H1 (cell line): Measurements from ENCODE around the gene MAPK13. TPM values are rescaled to one million over a fixed set of nuclear protein-coding genes. Genes with fewer than 3 reads are reported as not detected.

Source experiments
- CTCF ChIA-PET: fragments of 300-600 bp; sonication (Branson Sonifier 250); formaldehyde crosslinking; loops from one replicate; lab custom pipeline; 2021; ENCODE audit not compliant: partially characterized antibody; lab: Charles Lee
- POLR2A ChIA-PET: fragments of 300-600 bp; sonication (Branson Sonifier 250); formaldehyde crosslinking; loops from one replicate; lab custom pipeline; 2021; ENCODE audit warnings: inconsistent platforms; ENCODE audit not compliant: partially characterized antibody; lab: Charles Lee
- DNase-seq, 2 experiments: peaks; one replicate each; pipeline versions ENCODE4 v3.0.0 to v3.0.0-alpha.2; 2010 to 2022; ENCODE audit warnings: low spot score in 2 of 2, low read depth in 1 of 2, mixed read lengths in 1 of 2
- FAIRE-seq: peaks from 2 replicates; lab custom pipeline; 2011; peaks lifted over from hg19 to GRCh38; lab: Jason Lieb, UNC
- H2AFZ ChIP-seq: 2 replicates; pipeline ENCODE4 v1.8.1; 2012; ENCODE audit warnings: low read length, inconsistent platforms
- H2AK5ac ChIP-seq: 2 replicates; pipeline ENCODE4 v1.6.1; 2013; ENCODE audit warnings: low read depth, low read length
- H2BK120ac ChIP-seq: replicated peaks from 2 replicates; pipeline ENCODE3; 2013; ENCODE audit warnings: low read depth, low read length, inconsistent platforms
- H2BK12ac ChIP-seq: 2 replicates; pipeline ENCODE4 v1.6.1; 2013; ENCODE audit warnings: low read depth, low read length
- H2BK15ac ChIP-seq: 2 replicates; pipeline ENCODE4 v1.6.1; 2013; ENCODE audit warnings: low read length
- H2BK20ac ChIP-seq: 2 replicates; pipeline ENCODE4 v1.6.1; 2013; ENCODE audit warnings: low read length
- H2BK5ac ChIP-seq: 2 replicates; pipeline ENCODE4 v1.6.1; 2013; ENCODE audit warnings: low read depth, low read length
- H3K14ac ChIP-seq: 2 replicates; pipeline ENCODE4 v1.6.1; 2013; ENCODE audit warnings: inconsistent platforms; ENCODE audit not compliant: insufficient read length
- H3K18ac ChIP-seq: 2 replicates; pipeline ENCODE4 v1.6.1; 2013; ENCODE audit warnings: low read length; ENCODE audit errors: extremely low read depth
- H3K23ac ChIP-seq: 2 replicates; pipeline ENCODE4 v1.6.1; 2013; ENCODE audit warnings: inconsistent platforms; ENCODE audit not compliant: insufficient read length
- H3K23me2 ChIP-seq: 2 replicates; pipeline ENCODE4 v1.6.1; 2013; ENCODE audit warnings: low read depth, low read length
- H3K27ac ChIP-seq: 2 replicates; pipeline ENCODE4 v1.6.1; 2011; ENCODE audit warnings: low read depth, low read length, inconsistent platforms
- H3K27me3 ChIP-seq, 4 experiments: replicated peaks in 1 of 4; 1 replicate in 1 of 4; 2 replicates in 3 of 4; pipeline versions ENCODE4 v1.6.1 to v1.8.1; 2011 to 2013; ENCODE audit warnings: low read length in 3 of 4, mild to moderate bottlenecking in 3 of 4, inconsistent platforms in 2 of 4, mixed read lengths in 2 of 4, moderate library complexity in 1 of 4; ENCODE audit not compliant: control insufficient read depth in 3 of 4, insufficient read depth in 3 of 4; ENCODE audit errors: extremely low read depth in 1 of 4
- H3K36me3 ChIP-seq, 4 experiments: 2 replicates each; pipeline versions ENCODE4 v1.6.1 to v1.8.1; 2011 to 2013; ENCODE audit warnings: mild to moderate bottlenecking in 4 of 4, low read length in 3 of 4, moderate library complexity in 2 of 4, control low read depth in 1 of 4, inconsistent platforms in 1 of 4; ENCODE audit not compliant: insufficient read depth in 4 of 4, control insufficient read depth in 2 of 4
- H3K4ac ChIP-seq: replicated peaks from 2 replicates; pipeline ENCODE3; 2013; ENCODE audit warnings: low read length, low read depth, mixed read lengths, inconsistent platforms; ENCODE audit not compliant: insufficient read length
- H3K4me1 ChIP-seq, 4 experiments: replicated peaks in 1 of 4; 1 replicate in 1 of 4; 2 replicates in 3 of 4; pipeline versions ENCODE4 v1.6.1 to v1.8.1; 2011 to 2013; ENCODE audit warnings: low read length in 3 of 4, inconsistent platforms in 2 of 4, mixed read lengths in 1 of 4; ENCODE audit not compliant: insufficient read depth in 4 of 4, control insufficient read depth in 3 of 4
- H3K4me2 ChIP-seq, 2 experiments: 2 replicates each; pipeline versions ENCODE4 v1.6.1 to v1.8.1; 2011 to 2013; ENCODE audit warnings: low read depth in 2 of 2, low read length in 2 of 2, control low read depth in 1 of 2, inconsistent platforms in 1 of 2, mild to moderate bottlenecking in 1 of 2; ENCODE audit not compliant: insufficient read depth in 1 of 2
- H3K4me3 ChIP-seq, 4 experiments: fragments of 200-600, 300-600 bp in 1 of 4; sonication (generic), shearing (Covaris generic), sonication (Bioruptor Twin) in 1 of 4; 2 replicates each; pipeline versions ENCODE4 v1.5.1 to v1.8.1; 2011 to 2016; ENCODE audit warnings: low read length in 4 of 4, low read depth in 3 of 4, control low read depth in 2 of 4, inconsistent platforms in 2 of 4, mild to moderate bottlenecking in 2 of 4, mixed read lengths in 1 of 4, moderate library complexity in 1 of 4; ENCODE audit not compliant: insufficient read depth in 2 of 4; ENCODE audit errors: extremely low read depth in 1 of 4
- H3K56ac ChIP-seq: replicated peaks from 2 replicates; pipeline ENCODE3; 2013; ENCODE audit warnings: low read depth, mild to moderate bottlenecking, mixed read lengths, low read length, inconsistent platforms; ENCODE audit not compliant: insufficient read length
- H3K79me1 ChIP-seq: 2 replicates; pipeline ENCODE4 v1.6.1; 2013; ENCODE audit warnings: low read depth, low read length, control low read depth
- H3K79me2 ChIP-seq, 2 experiments: 2 replicates each; pipeline versions ENCODE4 v1.6.1 to v1.8.1; 2012 to 2013; ENCODE audit warnings: low read length in 2 of 2, mild to moderate bottlenecking in 2 of 2, inconsistent platforms in 1 of 2; ENCODE audit not compliant: insufficient read depth in 2 of 2, control insufficient read depth in 1 of 2
- H3K9ac ChIP-seq, 4 experiments: replicated peaks in 1 of 4; 1 replicate in 1 of 4; 2 replicates in 3 of 4; pipeline versions ENCODE4 v1.6.1 to v1.8.1; 2011 to 2013; ENCODE audit warnings: low read depth in 3 of 4, low read length in 3 of 4, control low read depth in 2 of 4, mild to moderate bottlenecking in 2 of 4, moderate library complexity in 2 of 4, inconsistent platforms in 1 of 4; ENCODE audit errors: extremely low read depth in 1 of 4
- H3K9me3 ChIP-seq, 2 experiments: 2 replicates each; pipeline versions ENCODE4 v1.6.1 to v1.8.1; 2012 to 2013; ENCODE audit warnings: mild to moderate bottlenecking in 2 of 2, moderate library complexity in 2 of 2, control low read depth in 1 of 2, inconsistent platforms in 1 of 2, low read depth in 1 of 2, low read length in 1 of 2, mixed read lengths in 1 of 2; ENCODE audit not compliant: insufficient read depth in 2 of 2
- H4K20me1 ChIP-seq, 2 experiments: replicated peaks in 1 of 2; 2 replicates each; pipeline versions ENCODE3 to v1.8.1; 2011 to 2013; ENCODE audit warnings: inconsistent platforms in 2 of 2, low read length in 2 of 2, mild to moderate bottlenecking in 1 of 2; ENCODE audit not compliant: insufficient read depth in 2 of 2, control insufficient read depth in 1 of 2
- H4K5ac ChIP-seq: 2 replicates; pipeline ENCODE4 v1.6.1; 2013; ENCODE audit warnings: low read length, low read depth, mixed read lengths, inconsistent platforms; ENCODE audit not compliant: insufficient read length
- H4K8ac ChIP-seq: 2 replicates; pipeline ENCODE4 v1.8.0; 2013; ENCODE audit warnings: mild to moderate bottlenecking, moderate library complexity, low read length, inconsistent platforms; ENCODE audit not compliant: insufficient read depth; ENCODE audit errors: extremely low read depth
- H4K91ac ChIP-seq: replicated peaks from 2 replicates; pipeline ENCODE3; 2013; ENCODE audit warnings: low read length, mixed read lengths, inconsistent platforms; ENCODE audit not compliant: insufficient read length
- WGBS, 2 experiments: shearing (Covaris generic) in 1 of 2; methylation state at CpG; one replicate each; pipeline versions ENCODE4 v1.1.6 to v1.1.7; 2013 to 2015; ENCODE audit warnings: low lambda C conversion rate in 2 of 2, mixed read lengths in 2 of 2, inconsistent platforms in 1 of 2, low coverage in 1 of 2, missing lambda C conversion rate in 1 of 2; ENCODE audit not compliant: insufficient replicate concordance in 2 of 2, insufficient coverage in 1 of 2, insufficient read length in 1 of 2; ENCODE audit errors: extremely low coverage in 1 of 2, missing lambda C conversion rate in 1 of 2; 5-methylcytosine and 5-hydroxymethylcytosine counted together
- polyA plus RNA-seq, 7 experiments: library from polyadenylated mRNA; depleted of rRNA in 3 of 7; stranded (reverse) in 5 of 7; unstranded in 2 of 7; fragments of >200 nt in 5 of 7; fragments of 200-250 nt in 2 of 7; gene quantifications; 1 replicate in 5 of 7; 2 replicates in 1 of 7; 4 replicates in 1 of 7; pipeline versions ENCODE4 v1.2.1 to v1.2.3, GENCODE V29; 2011 to 2013; ENCODE audit warnings: missing spikeins in 2 of 7, mixed read lengths in 2 of 7
- total RNA-seq: library from RNA; stranded (reverse); fragmentation: NEBNext Ultra II Directional; extraction: Animal tissue kit (Norgen Biotek cat#: 25700); gene quantifications from 2 replicates; pipeline ENCODE4 v1.2.1, GENCODE V29; 2021

MAPK13 gene
- total and polyA plus RNA-seq, 2 of the 8 experiments (the other 6 are each of a cell fraction or from before 2014, with no cell fraction given) = 10.1 to 14.1 TPM

- FAIRE-seq = no peak
- H2BK120ac ChIP-seq = no peak overlapping the region
- H2BK15ac ChIP-seq = no peak overlapping the region
- no peak overlapping the region for H2AK5ac ChIP-seq
- POLR2A ChIA-PET = no interaction called here
- H2BK5ac ChIP-seq = no peak overlapping the region
- no peak overlapping the region for H2AFZ ChIP-seq
- no peak overlapping the region for H2BK12ac ChIP-seq
- no peak overlapping the region for H3K56ac ChIP-seq
- no peak for DNase-seq
- no peak overlapping the region for H4K91ac ChIP-seq
- no peak overlapping the region for H3K14ac ChIP-seq
- H3K79me1 ChIP-seq = no peaks in the 10 kb centered on the region; the same call in 1 of the 2 replicates
- H3K4me1 ChIP-seq = peaks cover 0 to 4% (median 0%) of the 10 kb centered on the region in 4 experiments; a peak in 1 of 7 replicates
- no peaks in the 10 kb centered on the region for H4K20me1 ChIP-seq
- H4K8ac ChIP-seq = no peak overlapping the region
- no peak overlapping the region for H3K18ac ChIP-seq
- no peak overlapping the region for H2BK20ac ChIP-seq
- H3K23me2 ChIP-seq = no peaks in the 10 kb centered on the region
- CTCF ChIA-PET = interaction anchor here (1.3 kb wide), 1 partner anchor 20 kb away, joined by 3 read pairs; no protein-coding TSS in a partner anchor
- H4K5ac ChIP-seq = no peak overlapping the region
- no peak overlapping the region for H3K27ac ChIP-seq
- no peak overlapping the region for H3K9ac ChIP-seq
- no peak overlapping the region for H3K4me2 ChIP-seq
- H3K4ac ChIP-seq = no peak overlapping the region
- WGBS, 2 experiments = 85% methylated on average over 3 of the region's 3 CpGs; no CpG with 5 or more reads in 1 of the 2 experiments
- no peak overlapping the region for H3K23ac ChIP-seq
- H3K4me3 ChIP-seq = no peak overlapping the region
- H3K9me3 ChIP-seq = no peaks in the 10 kb centered on the region
- H3K27me3 ChIP-seq = no peaks in the 10 kb centered on the region
- peaks cover 0 to 4% (median 4%) of the 10 kb centered on the region in 4 experiments; a peak in 4 of 8 replicates for H3K36me3 ChIP-seq
- no peaks in the 10 kb centered on the region for H3K79me2 ChIP-seq
These were observed 31.9 kb upstream of the MAPK13 start for GRCh38 chr6:36098253-36098919.
